Measurements from ENCODE around the gene MMEL1. TPM values are rescaled to one million over a fixed set of nuclear protein-coding genes. Genes with fewer than 3 reads are reported as not detected.

The MMEL1 gene
- total RNA-seq, 2 experiments from 2014 or later = not detected

- CTCF ChIA-PET (ENCODE audit: unreplicated experiment) = no interaction called here
Measured at GRCh38 chr1:2566101-2567045, 66.4 kb downstream of the MMEL1 start.

GRCh38 chr1:2564815-2565374, 67.9 kb downstream of the MMEL1 start:
- POLR2A ChIA-PET = interaction anchor here (0.8 kb wide), 1 partner anchor 163 kb away, joined by 6 read pairs; no protein-coding TSS in a partner anchor
- H3K4me2 ChIP-seq (ENCODE audit: low read length) = no peak overlapping the region
- DNase-seq (ENCODE audit: low spot score) = no peak
- H3K9me2 ChIP-seq (ENCODE audit: insufficient read depth, low read length) = no peaks in the 10 kb centered on the region
- H3K4me1 ChIP-seq (ENCODE audit: insufficient read depth, low read length, poor library complexity, severe bottlenecking) = no peaks in the 10 kb centered on the region
- no TSS peak for BruUV-seq (replicated peaks)
- CTCF ChIA-PET (ENCODE audit: unreplicated experiment) = no interaction called here
- H3K79me2 ChIP-seq (ENCODE audit: insufficient read depth, low read depth, low read length) = no peaks in the 10 kb centered on the region
- H2AFZ ChIP-seq (ENCODE audit: low read length) = no peak overlapping the region
- no peak overlapping the region for H3K4me3 ChIP-seq (ENCODE audit: low read depth, low read length, poor library complexity, severe bottlenecking)
- TF ChIP-seq EZH2phosphoT487 (IDR thresholded peaks at IDR 0.05; ENCODE audit: borderline replicate concordance, low read depth, low read length) (no peak), CTCF (conservative IDR thresholded peaks at IDR 0.05; ENCODE audit: low read length) (no peak)
- no peak overlapping the region for H3K27ac ChIP-seq (ENCODE audit: low read depth, low read length, poor library complexity, severe bottlenecking)
- H4K20me1 ChIP-seq (ENCODE audit: insufficient read depth, low read length) = no peaks in the 10 kb centered on the region
- no peaks in the 10 kb centered on the region for H3K9me3 ChIP-seq (ENCODE audit: low read length)
- H3K36me3 ChIP-seq (ENCODE audit: insufficient read depth, low read length) = no peaks in the 10 kb centered on the region
- intact Hi-C loops (cut with micrococcal nuclease; ENCODE audit: unreplicated experiment) = no loop called here

More at GRCh38 chr1:2566101-2567045, 66.4 kb downstream of the MMEL1 start:
- no peak overlapping the region for H3K27ac ChIP-seq (ENCODE audit: low read depth, low read length, poor library complexity, severe bottlenecking)
- BruUV-seq (replicated peaks) = no TSS peak
- no peak overlapping the region for H3K4me3 ChIP-seq (ENCODE audit: low read depth, low read length, poor library complexity, severe bottlenecking)
- no peak overlapping the region for H3K4me2 ChIP-seq (ENCODE audit: low read length)
- no peaks in the 10 kb centered on the region for H4K20me1 ChIP-seq (ENCODE audit: insufficient read depth, low read length)
- intact Hi-C loops (cut with micrococcal nuclease; ENCODE audit: unreplicated experiment) = no loop called here
- TF ChIP-seq CTCF (conservative IDR thresholded peaks at IDR 0.05; ENCODE audit: low read length) (no peak), EZH2phosphoT487 (IDR thresholded peaks at IDR 0.05; ENCODE audit: borderline replicate concordance, low read depth, low read length) (no peak)
- no peaks in the 10 kb centered on the region for H3K9me2 ChIP-seq (ENCODE audit: insufficient read depth, low read length)
- no peaks in the 10 kb centered on the region for H3K9me3 ChIP-seq (ENCODE audit: low read length)
- no peak overlapping the region for H2AFZ ChIP-seq (ENCODE audit: low read length)
- DNase-seq (ENCODE audit: low spot score) = no peak
- no peaks in the 10 kb centered on the region for H3K4me1 ChIP-seq (ENCODE audit: insufficient read depth, low read length, poor library complexity, severe bottlenecking)
- H3K36me3 ChIP-seq (ENCODE audit: insufficient read depth, low read length) = no peaks in the 10 kb centered on the region
- no peaks in the 10 kb centered on the region for H3K79me2 ChIP-seq (ENCODE audit: insufficient read depth, low read depth, low read length)
- POLR2A ChIA-PET = no interaction called here

Measured in OCI-LY7 (cell line).